A673 (cell line): Measurements from ENCODE around the gene HSPB2. TPM values are rescaled to one million over a fixed set of nuclear protein-coding genes. Genes with fewer than 3 reads are reported as not detected.

Experiments
- BruUV-seq: library from RNA; stranded (reverse); fragments of 400-500 nt; replicated peaks from 2 replicates; lab custom pipeline; 2021; lab: Mats Ljungman, UMichigan
- CTCF ChIA-PET: fragments of 300-600 bp; sonication (Branson Sonifier 250); formaldehyde crosslinking; loops from one replicate; lab custom pipeline; 2022; ENCODE audit warnings: antibody characterized with exemption; lab: Charles Lee
- POLR2A ChIA-PET: fragments of 300-600 bp; sonication (Branson Sonifier 250); formaldehyde crosslinking; loops from one replicate; lab custom pipeline; 2022; ENCODE audit warnings: antibody characterized with exemption; ENCODE audit not compliant: low non-redundant PET; lab: Charles Lee
- DNase-seq: peaks from one replicate; pipeline ENCODE4 v3.0.0-alpha.2; 2015; ENCODE audit warnings: low spot score
- H3K27ac ChIP-seq: fragments of 200-600 bp; sonication (generic); 2 replicates; pipeline ENCODE4 v1.5.1; 2016; ENCODE audit warnings: mixed run types, low read depth, mild to moderate bottlenecking, mixed read lengths, antibody characterized with exemption, low read length; ENCODE audit not compliant: poor library complexity, severe bottlenecking
- H3K27me3 ChIP-seq: fragments of 200-600 bp; sonication (generic); replicated peaks from 2 replicates; pipeline ENCODE4 v1.6.1; 2017; ENCODE audit warnings: mixed run types, low read depth, mild to moderate bottlenecking, mixed read lengths, antibody characterized with exemption, low read length; ENCODE audit not compliant: insufficient read depth, poor library complexity
- H3K36me3 ChIP-seq: fragments of 200-600 bp; sonication (generic); 2 replicates; pipeline ENCODE4 v1.6.1; 2016; ENCODE audit warnings: mixed run types, mild to moderate bottlenecking, mixed read lengths, antibody characterized with exemption, low read length; ENCODE audit not compliant: insufficient read depth, poor library complexity, severe bottlenecking
- H3K4me1 ChIP-seq: fragments of 200-600 bp; sonication (generic); 2 replicates; pipeline ENCODE4 v1.6.1; 2017; ENCODE audit warnings: mixed run types, mild to moderate bottlenecking, mixed read lengths, antibody characterized with exemption, low read length; ENCODE audit not compliant: insufficient read depth, poor library complexity, severe bottlenecking
- H3K4me3 ChIP-seq: fragments of 200-600 bp; sonication (generic); 2 replicates; pipeline ENCODE4 v1.5.1; 2016; ENCODE audit warnings: low read depth, mixed run types, mild to moderate bottlenecking, mixed read lengths, low read length; ENCODE audit not compliant: poor library complexity, severe bottlenecking
- H3K9me3 ChIP-seq: fragments of 200-600 bp; sonication (generic); 2 replicates; pipeline ENCODE4 v1.6.1; 2016; ENCODE audit warnings: mixed run types, low read depth, mild to moderate bottlenecking, mixed read lengths, antibody characterized with exemption, low read length; ENCODE audit not compliant: poor library complexity, severe bottlenecking
- EZH2 ChIP-seq: fragments of 200-600 bp; sonication (generic); IDR thresholded peaks from 2 replicates; pipeline ENCODE4 v1.6.1; 2017; ENCODE audit warnings: borderline replicate concordance, low read depth, mild to moderate bottlenecking, mixed read lengths, antibody characterized with exemption, low read length; ENCODE audit not compliant: poor library complexity, severe bottlenecking
- intact Hi-C: fragments of 100-400 bp; cut with micrococcal nuclease; formaldehyde crosslinking; loops from one replicate; pipeline ENCODE4 v1.10.0; 2022; ENCODE audit not compliant: unreplicated experiment
- total RNA-seq: library from RNA; stranded (reverse); gene quantifications from 2 replicates; pipeline ENCODE4 v1.2.3, GENCODE V29; 2021
- TF ChIP-seq, protein P1 (sequence below): fragments of 300-800, 200-600 bp; sonication (generic); conservative IDR thresholded peaks from 2 replicates; pipeline ENCODE4 v1.5.1; 2017; ENCODE audit warnings: low read depth, mild to moderate bottlenecking, antibody characterized with exemption, low read length, moderate library complexity, mixed read lengths

HSPB2 gene
- total RNA-seq, 1 experiment from 2014 or later, result not detected

DNA sequence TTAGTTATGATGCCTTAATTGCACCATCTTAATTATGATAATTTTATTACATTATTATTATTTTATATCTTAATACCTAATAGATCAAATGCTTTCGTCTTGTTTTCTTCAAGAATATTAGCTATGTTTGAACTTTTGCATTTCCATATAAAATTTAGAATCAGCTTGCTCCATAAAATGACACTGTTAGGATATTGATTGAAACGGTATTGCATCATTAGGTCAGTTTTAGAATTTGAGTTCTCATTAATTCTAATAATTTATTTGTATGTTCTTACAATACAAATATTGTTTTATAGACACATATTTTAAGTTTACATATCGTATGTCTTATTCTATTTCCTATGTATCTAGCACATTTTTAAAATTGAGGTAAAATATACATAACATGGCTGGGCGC lies 26.5 kb upstream of the HSPB2 start:
- CTCF ChIA-PET, result no interaction called here
- Histone ChIP-seq H3K27ac (no peak overlapping the region), H3K4me3 (no peak overlapping the region), H3K4me1 (no peaks in the 10 kb centered on the region), H3K36me3 (no peaks in the 10 kb centered on the region), H3K27me3 (no peaks in the 10 kb centered on the region), H3K9me3 (no peaks in the 10 kb centered on the region)
- TF ChIP-seq, protein P1, sequence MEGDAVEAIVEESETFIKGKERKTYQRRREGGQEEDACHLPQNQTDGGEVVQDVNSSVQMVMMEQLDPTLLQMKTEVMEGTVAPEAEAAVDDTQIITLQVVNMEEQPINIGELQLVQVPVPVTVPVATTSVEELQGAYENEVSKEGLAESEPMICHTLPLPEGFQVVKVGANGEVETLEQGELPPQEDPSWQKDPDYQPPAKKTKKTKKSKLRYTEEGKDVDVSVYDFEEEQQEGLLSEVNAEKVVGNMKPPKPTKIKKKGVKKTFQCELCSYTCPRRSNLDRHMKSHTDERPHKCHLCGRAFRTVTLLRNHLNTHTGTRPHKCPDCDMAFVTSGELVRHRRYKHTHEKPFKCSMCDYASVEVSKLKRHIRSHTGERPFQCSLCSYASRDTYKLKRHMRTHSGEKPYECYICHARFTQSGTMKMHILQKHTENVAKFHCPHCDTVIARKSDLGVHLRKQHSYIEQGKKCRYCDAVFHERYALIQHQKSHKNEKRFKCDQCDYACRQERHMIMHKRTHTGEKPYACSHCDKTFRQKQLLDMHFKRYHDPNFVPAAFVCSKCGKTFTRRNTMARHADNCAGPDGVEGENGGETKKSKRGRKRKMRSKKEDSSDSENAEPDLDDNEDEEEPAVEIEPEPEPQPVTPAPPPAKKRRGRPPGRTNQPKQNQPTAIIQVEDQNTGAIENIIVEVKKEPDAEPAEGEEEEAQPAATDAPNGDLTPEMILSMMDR, result no peak
- no peak for TF ChIP-seq EZH2
- intact Hi-C loops, result no loop called here
- BruUV-seq, result no TSS peak
- no peak for DNase-seq
- POLR2A ChIA-PET, result no interaction called here

GRCh38 chr11:111886844-111887243 lies 25.7 kb upstream of the HSPB2 start:
- ChIA-PET POLR2A (no interaction called here), CTCF (no interaction called here)
- intact Hi-C loops, result no loop called here

GRCh38 chr11:111905411-111905810 lies 7.1 kb upstream of the HSPB2 start:
- no peak for DNase-seq
- Histone ChIP-seq H3K4me1 (no peaks in the 10 kb centered on the region), H3K27me3 (no peaks in the 10 kb centered on the region), H3K4me3 (no peak overlapping the region), H3K36me3 (no peaks in the 10 kb centered on the region), H3K9me3 (no peaks in the 10 kb centered on the region), H3K27ac (no peak overlapping the region)
- ChIA-PET POLR2A (no interaction called here), CTCF (no interaction called here)
- intact Hi-C loops, result no loop called here
- BruUV-seq, result no TSS peak
- TF ChIP-seq, protein P1, result no peak
- no peak for TF ChIP-seq EZH2

More at GRCh38 chr11:111886844-111887243, 25.7 kb upstream of the HSPB2 start:
- H3K27me3 ChIP-seq, result no peaks in the 10 kb centered on the region
- DNase-seq, result no peak
- no peak overlapping the region for H3K27ac ChIP-seq
- no peaks in the 10 kb centered on the region for H3K9me3 ChIP-seq
- no peak overlapping the region for H3K4me3 ChIP-seq
- no peak for TF ChIP-seq EZH2
- no TSS peak for BruUV-seq
- no peaks in the 10 kb centered on the region for H3K36me3 ChIP-seq
- no peaks in the 10 kb centered on the region for H3K4me1 ChIP-seq

DNA sequence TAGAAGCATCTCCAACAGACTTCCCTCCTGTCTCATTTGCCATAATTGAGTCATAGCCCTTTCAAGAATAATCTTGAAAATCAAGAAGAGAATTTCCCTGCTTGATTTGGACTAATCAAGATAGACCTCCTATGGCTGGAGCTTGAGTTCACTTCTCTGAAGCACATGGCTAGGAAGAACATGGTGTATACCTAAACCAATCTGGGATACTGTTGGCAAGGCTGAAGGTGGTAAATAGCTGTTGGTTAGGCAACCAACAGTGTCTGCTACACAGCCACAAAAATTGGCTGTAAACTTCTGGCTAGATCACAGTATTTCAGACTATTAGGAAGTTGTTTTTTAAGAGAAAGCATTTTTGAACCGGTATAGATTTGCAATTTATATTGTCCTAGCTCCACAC lies 5.9 kb upstream of the HSPB2 start:
- no peak for TF ChIP-seq EZH2
- TF ChIP-seq, protein P1, result no peak
- intact Hi-C loops, result no loop called here
- Histone ChIP-seq H3K27ac (no peak overlapping the region), H3K4me3 (no peak overlapping the region), H3K36me3 (no peaks in the 10 kb centered on the region), H3K27me3 (no peaks in the 10 kb centered on the region), H3K4me1 (no peaks in the 10 kb centered on the region), H3K9me3 (no peaks in the 10 kb centered on the region)
- ChIA-PET POLR2A (no interaction called here), CTCF (no interaction called here)
- no TSS peak for BruUV-seq
- DNase-seq, result no peak
